ENCODE results near the gene CFAP97D2. TPM values are rescaled to one million over a fixed set of nuclear protein-coding genes. Genes with fewer than 3 reads are reported as not detected.
A peak's percentile ranks its signal among the peaks of the same experiment; 100 is the strongest.
"Not testable (repeated sequence)": the region's sequence is repeated elsewhere in the genome, so short reads cannot be mapped to it uniquely, and the experiment has no call there.

CFAP97D2 gene
- total RNA-seq, 1 donor from 2014 or later, result not detected

DNA sequence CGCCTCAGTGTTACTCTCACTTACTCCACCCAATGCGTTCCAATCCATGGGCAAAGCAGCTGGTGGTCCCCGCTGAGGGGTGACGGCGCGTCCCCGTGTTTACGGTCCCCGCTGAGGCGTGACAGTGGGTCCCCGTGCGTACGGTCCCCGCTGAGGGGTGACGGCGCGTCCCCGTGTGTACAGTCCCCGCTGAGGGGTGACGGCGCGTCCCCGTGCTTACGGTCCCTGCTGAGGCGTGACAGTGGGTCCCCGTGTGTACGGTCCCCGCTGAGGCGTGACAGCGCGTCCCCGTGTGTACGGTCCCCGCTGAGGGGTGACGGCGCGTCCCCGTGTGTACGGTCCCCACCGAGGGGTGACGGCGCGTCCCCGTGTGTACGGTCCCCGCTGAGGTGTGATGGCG is 19.5 kb downstream of the CFAP97D2 start:
- no peak for DNase-seq (ENCODE audit: low read depth, low spot score)

DNA sequence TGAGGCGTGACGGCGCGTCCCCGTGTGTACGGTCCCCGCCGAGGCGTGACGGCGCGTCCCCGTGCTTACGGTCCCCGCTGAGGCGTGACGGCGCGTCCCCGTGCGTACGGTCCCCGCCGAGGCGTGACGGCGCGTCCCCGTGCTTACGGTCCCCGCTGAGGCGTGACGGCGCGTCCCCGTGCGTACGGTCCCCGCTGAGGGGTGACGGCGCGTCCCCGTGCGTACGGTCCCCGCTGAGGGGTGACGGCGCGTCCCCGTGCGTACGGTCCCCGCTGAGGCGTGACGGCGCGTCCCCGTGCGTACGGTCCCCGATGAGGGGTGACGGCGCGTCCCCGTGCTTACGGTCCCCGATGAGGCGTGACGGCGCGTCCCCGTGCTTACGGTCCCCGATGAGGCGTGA is 20.5 kb downstream of the CFAP97D2 start:
- DNase-seq (ENCODE audit: low read depth, low spot score), result not testable (repeated sequence)

GRCh38 chr13:114199954-114200353 is 20.9 kb downstream of the CFAP97D2 start:
- DNase-seq (ENCODE audit: low read depth, low spot score), result no peak

DNA sequence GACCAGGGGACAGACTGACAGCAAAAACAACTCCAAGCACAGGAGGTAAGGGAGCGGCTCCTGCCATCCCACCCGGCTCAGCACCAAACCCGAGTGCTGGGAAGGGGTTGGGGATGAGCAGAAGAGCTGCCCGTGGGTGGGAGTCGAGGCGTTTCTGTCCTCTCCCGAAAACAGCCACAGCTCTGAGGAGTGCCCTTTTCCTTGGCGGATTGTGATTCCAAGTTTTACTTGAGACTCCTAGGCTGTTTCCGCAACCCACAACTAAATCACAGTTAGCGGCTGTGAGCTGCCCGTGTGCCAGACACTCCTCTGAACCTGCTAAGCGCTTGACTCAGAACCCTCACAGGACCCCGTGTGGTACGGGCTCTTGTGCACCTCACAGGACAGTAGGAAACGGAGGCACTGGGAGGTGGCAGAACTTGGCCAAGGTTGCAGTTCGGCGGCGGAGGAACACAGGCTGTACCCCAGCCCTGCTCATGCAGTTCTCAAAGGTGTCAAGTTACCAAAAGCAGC is 21.4 kb downstream of the CFAP97D2 start:
- no peak for DNase-seq (ENCODE audit: low read depth, low spot score)

DNA sequence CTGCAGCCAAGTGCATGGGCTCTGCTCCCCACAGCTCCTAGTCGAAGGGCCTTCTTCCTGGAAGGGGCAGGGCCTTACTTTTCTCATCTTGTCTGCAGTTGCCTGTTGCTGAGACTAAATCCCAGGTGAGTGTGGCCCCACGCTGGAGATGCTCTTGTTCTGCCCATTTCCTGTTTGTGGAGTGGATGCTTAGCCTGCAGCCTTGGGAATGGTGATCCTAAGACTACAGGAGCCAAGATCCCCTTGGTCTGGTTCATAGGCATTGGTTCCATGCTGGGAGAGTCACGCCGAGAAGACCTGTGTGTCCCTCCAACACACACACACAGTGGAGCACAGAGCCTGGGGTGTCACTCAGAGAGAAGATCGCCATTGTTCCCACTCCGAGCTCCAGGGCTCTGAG is 23.5 kb downstream of the CFAP97D2 start:
- no peak for DNase-seq (ENCODE audit: low read depth, low spot score)

GRCh38 chr13:114203536-114203935 is 24.5 kb downstream of the CFAP97D2 start:
- DNase-seq (ENCODE audit: low read depth, low spot score), result no peak

- DNase-seq (ENCODE audit: low read depth, low spot score), result no peak
Measured at GRCh38 chr13:114204894-114205293, 25.8 kb downstream of the CFAP97D2 start.

DNA sequence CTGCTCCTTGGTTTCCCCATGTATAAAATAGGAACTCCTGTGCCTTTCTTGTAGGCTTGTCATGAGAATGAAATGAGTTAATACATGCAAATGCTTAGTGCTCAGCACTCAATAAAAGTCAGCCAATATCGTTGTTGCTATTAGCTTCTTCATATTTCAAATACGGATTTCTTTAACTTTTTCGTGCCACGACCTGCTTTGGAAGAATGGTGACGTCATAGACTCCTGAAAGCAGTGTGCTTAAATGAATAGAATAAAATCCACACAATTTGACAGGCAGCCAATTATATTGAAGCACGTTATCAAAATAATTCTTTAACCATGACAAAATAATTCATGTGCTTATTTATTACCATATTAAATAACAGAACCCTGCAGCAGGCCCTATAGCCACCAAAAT is 29.1 kb downstream of the CFAP97D2 start:
- no peak for DNase-seq (ENCODE audit: low read depth, low spot score)

GRCh38 chr13:114211446-114212157 is 32.5 kb downstream of the CFAP97D2 start:
- DNase-seq (ENCODE audit: low read depth, low spot score), result no peak

GRCh38 chr13:114212158-114212495 is 33.1 kb downstream of the CFAP97D2 start:
- DNase-seq (ENCODE audit: low read depth, low spot score), result peak; percentile 74

DNA sequence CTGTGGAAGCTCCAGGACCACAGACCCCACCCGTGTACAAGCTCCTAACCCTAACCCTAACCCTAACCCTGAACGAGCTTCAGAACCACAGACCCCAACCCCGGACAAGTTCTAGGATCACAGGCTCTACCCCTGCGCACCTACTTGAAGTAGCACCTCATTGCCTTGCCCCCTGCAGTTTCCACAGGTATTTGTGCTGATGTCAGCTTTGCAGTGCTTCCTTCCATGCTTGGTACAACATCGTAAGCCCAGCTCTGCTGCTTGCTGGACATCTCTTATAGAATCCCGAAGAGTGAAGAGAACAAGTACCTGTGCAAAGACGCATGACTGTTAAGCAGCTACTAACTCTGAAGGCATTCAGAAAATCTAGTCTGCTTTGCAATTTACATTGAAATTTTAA is 34.9 kb downstream of the CFAP97D2 start:
- DNase-seq (ENCODE audit: low read depth, low spot score), result no peak

DNA sequence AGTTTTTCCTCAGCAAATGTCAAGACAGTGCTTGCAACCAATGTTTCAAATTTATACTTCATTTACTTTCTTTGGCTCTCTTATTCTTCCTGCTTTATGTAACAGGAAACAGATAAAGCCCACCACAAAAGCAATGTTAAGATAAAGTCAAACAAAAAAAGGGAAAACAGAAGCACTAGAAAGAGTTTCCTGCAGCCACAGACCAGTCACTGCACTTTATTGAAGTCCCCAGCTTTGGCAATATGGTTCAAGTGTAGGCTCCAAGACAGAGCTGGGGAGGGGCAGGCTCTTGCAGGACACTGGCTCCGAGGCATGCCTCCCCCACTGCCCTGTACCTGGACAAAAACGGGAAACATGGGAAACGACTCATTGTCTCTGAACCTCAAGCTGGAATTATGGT is 40.3 kb downstream of the CFAP97D2 start:
- DNase-seq (ENCODE audit: low read depth, low spot score), result no peak

- DNase-seq (ENCODE audit: low read depth, low spot score), result peak; percentile 57
Measured at GRCh38 chr13:114222461-114222968, 43.5 kb downstream of the CFAP97D2 start.

DNA sequence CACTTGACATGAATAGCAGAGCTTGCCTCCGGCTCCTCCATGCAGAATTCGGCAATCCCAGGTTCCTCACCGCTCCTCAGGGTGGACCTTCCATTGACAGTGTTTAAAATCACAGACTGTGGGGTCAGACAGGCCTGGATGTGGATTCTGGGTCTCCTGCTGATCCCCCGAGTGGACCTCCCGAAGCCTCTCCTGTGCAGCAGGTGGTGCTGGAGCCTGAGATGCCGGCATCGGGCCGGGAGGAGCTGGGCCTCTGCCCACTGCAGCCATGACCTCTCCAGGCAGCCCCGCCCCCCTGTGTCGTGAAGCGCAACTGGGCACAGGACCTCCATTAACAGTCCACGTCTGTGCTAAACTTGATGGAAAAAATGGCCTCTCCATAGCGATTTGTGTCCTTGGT is 45.1 kb downstream of the CFAP97D2 start:
- no peak for DNase-seq (ENCODE audit: low read depth, low spot score)

DNA sequence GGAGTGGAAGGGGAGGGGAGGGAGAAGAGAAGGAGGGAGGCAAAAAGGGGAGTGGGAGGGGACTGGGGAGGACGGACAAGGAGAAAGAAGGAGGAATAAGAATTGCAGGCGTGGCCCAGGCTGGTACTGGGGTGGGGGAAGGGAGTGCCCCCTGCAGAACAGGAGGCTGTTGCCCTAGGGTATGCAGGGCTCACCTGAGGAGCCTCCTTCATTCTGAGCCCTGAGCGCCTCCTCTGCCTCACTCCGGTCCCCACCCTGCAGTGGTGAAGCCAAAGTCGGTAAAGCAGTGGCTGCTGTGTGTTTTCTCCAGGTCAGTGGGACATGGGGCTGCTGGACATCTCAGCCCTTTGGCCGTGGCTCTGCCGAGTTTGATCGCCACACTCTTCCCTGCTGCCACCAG is 46.6 kb downstream of the CFAP97D2 start:
- no peak for DNase-seq (ENCODE audit: low read depth, low spot score)

GRCh38 chr13:114226088-114226487 is 47.0 kb downstream of the CFAP97D2 start:
- no peak for DNase-seq (ENCODE audit: low read depth, low spot score)

DNA sequence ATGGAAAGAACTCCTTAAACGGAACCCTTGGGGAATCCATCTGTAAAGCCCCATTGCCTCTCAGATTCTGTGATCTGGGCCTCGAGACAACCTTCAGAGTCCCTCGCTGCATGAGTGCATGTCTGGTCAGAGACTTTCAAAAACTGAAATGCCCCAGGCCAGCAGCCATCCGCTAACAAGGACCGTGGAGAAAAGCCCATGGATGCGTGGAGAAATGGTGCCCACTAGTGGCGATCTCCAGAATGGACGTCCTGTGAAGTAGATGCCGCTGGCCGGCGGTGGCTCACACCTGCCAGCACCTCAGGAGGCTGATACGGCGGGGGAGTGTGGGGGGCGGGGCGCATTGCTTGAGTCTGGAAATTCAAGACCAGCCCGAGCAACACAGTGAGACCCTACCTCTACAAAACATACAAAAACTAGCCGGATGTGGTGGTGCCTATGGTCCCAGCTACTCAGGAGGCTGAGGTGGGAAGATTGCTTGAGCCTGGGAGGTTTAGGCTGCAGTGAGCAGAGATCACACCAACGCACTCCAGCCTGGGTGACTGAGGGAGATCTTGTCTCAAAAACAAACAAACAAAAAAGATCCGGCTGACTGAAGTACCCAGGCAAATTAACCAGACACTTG is 47.8 kb downstream of the CFAP97D2 start:
- peak; percentile 32 for DNase-seq (ENCODE audit: low read depth, low spot score)

DNA sequence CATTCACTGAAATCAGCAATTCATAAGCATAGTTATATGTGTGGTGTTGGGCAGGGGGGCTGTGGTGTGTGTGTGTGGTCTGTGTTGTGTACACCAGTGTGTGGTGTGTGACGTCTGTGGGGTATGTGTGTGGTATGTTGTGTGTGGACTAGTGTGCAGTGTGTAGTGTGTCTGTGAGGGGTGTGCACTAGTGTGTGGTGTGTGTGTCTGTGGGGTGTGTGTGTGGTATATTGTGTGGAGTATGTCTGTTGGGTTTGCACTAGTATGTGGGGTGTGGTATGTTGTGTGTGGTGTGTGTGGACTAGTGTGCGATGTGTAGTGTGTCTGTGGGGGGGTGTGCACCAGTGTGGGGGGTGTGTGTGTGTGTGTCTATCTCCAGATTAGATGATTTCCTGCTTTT is 48.5 kb downstream of the CFAP97D2 start:
- DNase-seq (ENCODE audit: low read depth, low spot score), result no peak

GRCh38 chr13:114228176-114228575 is 49.1 kb downstream of the CFAP97D2 start:
- DNase-seq (ENCODE audit: low read depth, low spot score), result no peak

- no peak for DNase-seq (ENCODE audit: low read depth, low spot score)
Measured at GRCh38 chr13:114229506-114229905, 50.4 kb downstream of the CFAP97D2 start.

- no peak for DNase-seq (ENCODE audit: low read depth, low spot score)
Measured at GRCh38 chr13:114230117-114230516, 51.1 kb downstream of the CFAP97D2 start.

DNA sequence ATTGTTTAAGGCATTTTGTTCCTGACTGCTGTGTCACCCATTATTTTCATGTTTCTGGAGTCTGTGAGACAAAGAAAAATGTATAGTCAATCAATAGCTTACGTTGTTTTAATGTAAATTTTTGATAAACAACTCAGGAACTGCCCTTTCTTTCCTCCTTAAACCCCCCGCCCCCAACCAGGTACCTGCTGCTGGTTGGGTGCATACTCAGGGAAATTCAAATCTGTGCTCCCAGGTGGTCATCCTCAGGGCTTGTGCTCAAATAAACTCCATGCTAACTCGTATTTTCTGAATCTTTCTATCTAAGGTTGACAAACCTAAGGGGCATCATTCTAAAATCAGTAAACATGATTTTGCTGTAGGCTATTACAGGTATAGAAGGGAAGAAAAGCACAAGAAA is 51.5 kb downstream of the CFAP97D2 start:
- no peak for DNase-seq (ENCODE audit: low read depth, low spot score)

DNA sequence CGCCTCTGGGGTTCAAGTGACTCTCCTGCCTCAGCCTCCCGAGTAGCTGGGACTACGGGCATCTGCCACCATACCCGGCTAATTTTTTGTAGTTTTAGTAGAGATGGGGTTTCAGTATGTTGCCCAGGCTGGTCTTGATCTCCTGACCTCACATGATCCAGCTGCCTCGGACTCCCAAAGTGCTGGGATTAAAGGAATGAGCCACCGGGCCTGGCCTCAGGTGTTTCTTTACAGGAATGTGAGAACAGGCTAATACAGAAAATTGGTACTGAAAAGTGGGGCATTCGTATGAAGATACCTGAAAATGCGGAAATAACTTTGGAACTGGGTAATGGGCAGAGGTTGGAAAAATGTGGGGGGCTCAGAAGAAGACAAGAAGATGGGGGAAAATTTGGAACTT is 52.8 kb downstream of the CFAP97D2 start:
- no peak for DNase-seq (ENCODE audit: low read depth, low spot score)
